MM.1S (cell line): Measurements from ENCODE around the gene ITIH6.

ENCODE experiments used
- CTCF ChIP-seq: fragments of 300-600 bp; sonication (generic); IDR thresholded peaks from 2 replicates; pipeline ENCODE4 v1.5.1; 2016; ENCODE audit warnings: antibody characterized with exemption, low read length, mixed read lengths
- EZH2 ChIP-seq: fragments of 300-600 bp; sonication (generic); optimal IDR thresholded peaks from 2 replicates; pipeline ENCODE3; 2017; ENCODE audit warnings: low read depth, mild to moderate bottlenecking, antibody characterized with exemption, low read length, mixed read lengths
- EZH2phosphoT487 ChIP-seq: fragments of 300-600 bp; sonication (generic); IDR thresholded peaks from 2 replicates; pipeline ENCODE4 v1.6.1; 2018; ENCODE audit warnings: antibody characterized with exemption, low read length

GRCh38 chrX:54758114-54759055, 39.7 kb downstream of the ITIH6 start:
- TF ChIP-seq CTCF (no peak), EZH2 (no peak), EZH2phosphoT487 (no peak)
